Parathyroid adenoma (tissue), 2 donors: ENCODE data around the gene MAN1B1.
A peak's percentile ranks its signal among the peaks of the same experiment; 100 is the strongest.
"Not testable (repeated sequence)": the region's sequence is repeated elsewhere in the genome, so short reads cannot be mapped to it uniquely, and the experiment has no call there.

Experiments
- H2AFZ ChIP-seq: fragments of 300-600 bp; sonication (generic); one replicate; pipeline ENCODE4 v1.7.0; 2017; ENCODE audit warnings: antibody characterized with exemption, mild to moderate bottlenecking
- H3K27ac ChIP-seq: fragments of 300-600 bp; sonication (generic); one replicate; pipeline ENCODE4 v1.7.0; 2017
- H3K27me3 ChIP-seq: fragments of 300-600 bp; sonication (generic); one replicate; pipeline ENCODE4 v1.7.0; 2017; ENCODE audit warnings: low read length; ENCODE audit not compliant: control insufficient read depth, insufficient read depth
- H3K36me3 ChIP-seq: fragments of 300-600 bp; sonication (generic); one replicate; pipeline ENCODE4 v1.7.0; 2017; ENCODE audit warnings: low read length; ENCODE audit not compliant: control insufficient read depth, insufficient read depth
- H3K4me1 ChIP-seq: fragments of 300-600 bp; sonication (generic); one replicate; pipeline ENCODE4 v1.7.0; 2017; ENCODE audit warnings: control low read depth
- H3K4me2 ChIP-seq: fragments of 300-600 bp; sonication (generic); one replicate; pipeline ENCODE4 v1.7.0; 2017; ENCODE audit warnings: low read length
- H3K4me3 ChIP-seq: fragments of 300-600 bp; sonication (generic); one replicate; pipeline ENCODE4 v1.7.0; 2017; ENCODE audit warnings: low read depth, low read length
- H3K79me2 ChIP-seq: fragments of 300-600 bp; sonication (generic); one replicate; pipeline ENCODE4 v1.7.0; 2017; ENCODE audit warnings: control low read depth
- H3K9ac ChIP-seq: fragments of 300-600 bp; sonication (generic); one replicate; pipeline ENCODE4 v1.7.0; 2017; ENCODE audit warnings: mild to moderate bottlenecking
- H3K9me3 ChIP-seq: fragments of 300-600 bp; sonication (generic); one replicate; pipeline ENCODE4 v1.7.0; 2017; ENCODE audit warnings: low read length; ENCODE audit not compliant: control insufficient read depth
- CTCF ChIP-seq: fragments of 300-600 bp; sonication (generic); IDR thresholded peaks from one replicate; pipeline ENCODE4 v1.7.0; 2017; ENCODE audit warnings: antibody characterized with exemption, mild to moderate bottlenecking
- donor health status: primary hyperparathyroidism.

The MAN1B1 gene

GRCh38 chr9:137123468-137123837 lies 36.7 kb downstream of the MAN1B1 start:
- no peak for TF ChIP-seq CTCF
- Histone ChIP-seq H3K79me2 (no peaks in the 10 kb centered on the region), H3K4me1 (no peaks in the 10 kb centered on the region), H3K4me2 (no peak overlapping the region), H3K36me3 (no peaks in the 10 kb centered on the region), H3K9me3 (no peaks in the 10 kb centered on the region), H3K4me3 (no peak overlapping the region), H3K27me3 (no peaks in the 10 kb centered on the region), H2AFZ (no peak overlapping the region), H3K9ac (no peak overlapping the region), H3K27ac (no peak overlapping the region)

- H3K27ac ChIP-seq, H3K9me3 ChIP-seq, H3K4me2 ChIP-seq, H3K4me1 ChIP-seq, H3K36me3 ChIP-seq, H3K79me2 ChIP-seq, H3K4me3 ChIP-seq, H2AFZ ChIP-seq, H3K9ac ChIP-seq, H3K27me3 ChIP-seq: not testable (repeated sequence)
These were observed 37.2 kb downstream of the MAN1B1 start for GRCh38 chr9:137123952-137124462.

- Histone ChIP-seq H3K4me3 (no peak overlapping the region), H3K4me1 (no peaks in the 10 kb centered on the region), H2AFZ (no peak overlapping the region), H3K4me2 (no peak overlapping the region), H3K27me3 (no peaks in the 10 kb centered on the region), H3K9ac (no peak overlapping the region), H3K79me2 (no peaks in the 10 kb centered on the region), H3K36me3 (no peaks in the 10 kb centered on the region), H3K9me3 (no peaks in the 10 kb centered on the region), H3K27ac (peak overlapping the region; percentile 15)
- no peak for TF ChIP-seq CTCF
These were observed 40.0 kb downstream of the MAN1B1 start for GRCh38 chr9:137126786-137127185.

GRCh38 chr9:137127301-137128157 lies 40.7 kb downstream of the MAN1B1 start:
- TF ChIP-seq CTCF = no peak
- no peak overlapping the region for H3K9ac ChIP-seq
- H3K79me2 ChIP-seq = no peaks in the 10 kb centered on the region
- no peaks in the 10 kb centered on the region for H3K36me3 ChIP-seq
- no peaks in the 10 kb centered on the region for H3K4me1 ChIP-seq
- no peaks in the 10 kb centered on the region for H3K27me3 ChIP-seq
- no peaks in the 10 kb centered on the region for H3K9me3 ChIP-seq
- no peak overlapping the region for H2AFZ ChIP-seq
- peak overlapping the region; percentile 15 for H3K27ac ChIP-seq
- H3K4me3 ChIP-seq = no peak overlapping the region
- H3K4me2 ChIP-seq = no peak overlapping the region

- peak overlapping the region; percentile 67 for H3K4me2 ChIP-seq
- H3K79me2 ChIP-seq = no peaks in the 10 kb centered on the region
- H3K4me3 ChIP-seq = peak overlapping the region; percentile 79
- H3K27ac ChIP-seq = no peak overlapping the region
- no peaks in the 10 kb centered on the region for H3K36me3 ChIP-seq
- no peaks in the 10 kb centered on the region for H3K4me1 ChIP-seq
- no peaks in the 10 kb centered on the region for H3K9me3 ChIP-seq
- no peak overlapping the region for H3K9ac ChIP-seq
- no peak for TF ChIP-seq CTCF
- H2AFZ ChIP-seq = no peak overlapping the region
- no peaks in the 10 kb centered on the region for H3K27me3 ChIP-seq
These were observed 41.5 kb downstream of the MAN1B1 start for GRCh38 chr9:137128158-137128861.
